Prostate gland (tissue), 2 donors: ENCODE data around the gene COX7A2. TPM values are rescaled to one million over a fixed set of nuclear protein-coding genes. Genes with fewer than 3 reads are reported as not detected.

Source experiments
- DNase-seq: peaks from one replicate; pipeline ENCODE4 v3.0.0-alpha.2; 2019; ENCODE audit warnings: low spot score
- H3K27ac ChIP-seq, 2 donors: fragments of 200-600 bp; sonication (generic); 2 replicates each; pipeline ENCODE4 v1.5.1; 2017 to 2019
- H3K27me3 ChIP-seq: fragments of 200-600 bp; sonication (generic); replicated peaks from 2 replicates; pipeline ENCODE4 v1.5.1; 2019; ENCODE audit not compliant: insufficient read depth
- H3K36me3 ChIP-seq, 2 donors: fragments of 200-600 bp; sonication (generic); 1 replicate in 1 of 2; 2 replicates in 1 of 2; pipeline versions ENCODE4 v1.5.1 to v1.8.1; 2017 to 2019
- H3K4me1 ChIP-seq: fragments of 200-600 bp; sonication (generic); replicated peaks from 2 replicates; pipeline ENCODE4 v1.5.1; 2019
- H3K4me3 ChIP-seq, 2 donors: fragments of 200-600 bp; sonication (generic); 2 replicates each; pipeline ENCODE4 v1.5.1; 2017 to 2019
- H3K9me3 ChIP-seq: fragments of 200-600 bp; sonication (generic); 2 replicates; pipeline ENCODE4 v1.5.1; 2017
- POLR2A ChIP-seq: fragments of 450-650 bp; IDR thresholded peaks from one replicate; pipeline ENCODE4 v1.6.1; 2016; ENCODE audit warnings: antibody characterized with exemption, mild to moderate bottlenecking
- POLR2AphosphoS5 ChIP-seq: sonication (generic); formaldehyde crosslinking; IDR thresholded peaks from one replicate; pipeline ENCODE4 v1.6.1; 2017; ENCODE audit warnings: antibody characterized with exemption
- WGBS: methylation state at CpG from one replicate; pipeline ENCODE4 v1.1.5; 2018; 5-methylcytosine and 5-hydroxymethylcytosine counted together
- intact Hi-C: fragments of 100-400 bp; cut with DNase I; formaldehyde crosslinking; loops from one replicate; pipeline ENCODE4 v1.14.2; 2022
- total RNA-seq, 2 donors: library from RNA; depleted of rRNA; stranded (reverse); fragments of >200 nt; gene quantifications; one replicate each; pipeline ENCODE4 v1.1.0, GENCODE V29; 2016
- TF ChIP-seq, protein P1 (sequence below), 4 experiments: fragments of 200-600 bp in 2 of 4; fragments of 450-650 bp in 2 of 4; sonication (generic) in 2 of 4; IDR thresholded peaks; 1 replicate in 3 of 4; 2 replicates in 1 of 4; pipeline ENCODE4 v1.5.1; 2016 to 2019; ENCODE audit warnings: antibody characterized with exemption in 4 of 4, mild to moderate bottlenecking in 2 of 4, moderate library complexity in 2 of 4

COX7A2 gene
- total RNA-seq, 2 donors from 2014 or later, result 136 to 724 TPM

DNA sequence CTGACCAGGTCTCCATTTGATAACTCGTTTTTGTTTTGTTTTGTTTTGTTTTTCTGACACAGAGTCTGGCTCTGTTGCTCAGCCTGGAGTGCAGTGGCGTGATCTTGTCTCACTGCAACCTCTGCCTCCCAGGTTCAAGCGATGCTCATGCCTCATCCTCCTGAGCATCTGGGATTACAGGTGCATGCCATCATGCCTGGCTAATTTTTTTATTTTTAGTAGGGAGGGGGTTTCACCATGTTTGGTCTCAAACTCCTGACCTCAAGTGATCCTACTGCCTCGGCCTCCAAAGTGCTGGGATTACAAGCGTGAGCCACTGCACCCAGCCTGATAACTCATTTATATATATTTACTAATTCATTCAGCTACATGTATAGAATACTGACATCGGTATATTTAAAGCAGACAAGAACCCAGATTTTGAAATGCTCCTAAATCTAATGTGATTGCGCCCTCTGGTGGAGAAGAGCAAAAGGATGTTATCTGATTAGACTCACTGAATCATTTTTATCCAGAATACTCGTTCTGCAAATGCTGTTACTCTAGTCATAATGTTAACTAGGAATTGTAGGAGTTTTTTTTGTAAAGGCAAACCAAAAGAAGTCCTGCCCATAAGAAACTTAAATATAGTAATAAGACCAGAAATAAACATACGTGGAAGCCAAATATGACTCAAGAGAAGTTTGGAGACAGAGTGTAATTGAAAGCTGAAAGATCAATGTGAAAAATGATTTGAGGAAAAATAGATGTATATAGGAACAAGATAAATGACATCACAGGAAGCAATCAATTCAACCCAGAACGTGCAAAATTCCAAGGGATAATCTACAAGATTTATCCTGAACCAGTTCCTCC, 32.5 kb downstream of the COX7A2 start:
- DNase-seq, result peak; percentile 59
- Histone ChIP-seq H3K9me3 (no peaks in the 10 kb centered on the region), H3K27me3 (no peaks in the 10 kb centered on the region), H3K4me1 (no peaks in the 10 kb centered on the region), H3K27ac (no peak overlapping the region), H3K36me3 (no peaks in the 10 kb centered on the region), H3K4me3 (no peak overlapping the region)
- TF ChIP-seq, protein P1, sequence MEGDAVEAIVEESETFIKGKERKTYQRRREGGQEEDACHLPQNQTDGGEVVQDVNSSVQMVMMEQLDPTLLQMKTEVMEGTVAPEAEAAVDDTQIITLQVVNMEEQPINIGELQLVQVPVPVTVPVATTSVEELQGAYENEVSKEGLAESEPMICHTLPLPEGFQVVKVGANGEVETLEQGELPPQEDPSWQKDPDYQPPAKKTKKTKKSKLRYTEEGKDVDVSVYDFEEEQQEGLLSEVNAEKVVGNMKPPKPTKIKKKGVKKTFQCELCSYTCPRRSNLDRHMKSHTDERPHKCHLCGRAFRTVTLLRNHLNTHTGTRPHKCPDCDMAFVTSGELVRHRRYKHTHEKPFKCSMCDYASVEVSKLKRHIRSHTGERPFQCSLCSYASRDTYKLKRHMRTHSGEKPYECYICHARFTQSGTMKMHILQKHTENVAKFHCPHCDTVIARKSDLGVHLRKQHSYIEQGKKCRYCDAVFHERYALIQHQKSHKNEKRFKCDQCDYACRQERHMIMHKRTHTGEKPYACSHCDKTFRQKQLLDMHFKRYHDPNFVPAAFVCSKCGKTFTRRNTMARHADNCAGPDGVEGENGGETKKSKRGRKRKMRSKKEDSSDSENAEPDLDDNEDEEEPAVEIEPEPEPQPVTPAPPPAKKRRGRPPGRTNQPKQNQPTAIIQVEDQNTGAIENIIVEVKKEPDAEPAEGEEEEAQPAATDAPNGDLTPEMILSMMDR (IDR thresholded peaks at IDR 0.05), result peak; percentile 60 to 82 (median 77)
- TF ChIP-seq POLR2A (no peak), POLR2AphosphoS5 (no peak)
- 30% methylated on average over 10 of the region's 10 CpGs for WGBS
- intact Hi-C loops, result loop anchor here (5.0 kb wide), 1 partner anchor 1239 kb away; no protein-coding TSS in a partner anchor

DNA sequence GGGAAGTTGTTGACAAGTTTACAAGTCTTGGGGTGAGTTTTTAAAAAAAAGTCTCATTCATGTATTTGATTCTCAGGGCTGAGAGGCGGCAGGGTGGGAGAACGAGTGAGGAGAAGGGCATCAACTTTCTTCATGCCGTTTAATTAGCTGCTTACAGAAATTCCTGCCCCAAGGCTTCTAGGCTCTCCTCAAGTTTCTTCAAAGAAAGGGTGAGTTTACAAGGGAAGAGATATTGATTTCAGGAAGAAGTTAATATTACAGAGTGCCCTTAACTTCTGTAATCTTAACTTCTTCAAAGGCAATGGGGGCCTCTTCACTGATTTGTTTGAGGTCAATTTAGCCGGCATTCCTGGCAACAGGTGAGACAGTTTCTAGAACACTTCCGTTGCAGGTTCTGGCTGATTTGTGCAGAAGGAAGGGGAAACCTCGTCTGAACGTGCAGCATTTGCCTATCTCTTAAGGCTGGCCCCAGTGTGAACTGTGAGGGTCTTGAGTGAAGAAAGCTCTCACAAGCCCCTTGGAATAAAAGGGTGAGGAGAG, 34.3 kb downstream of the COX7A2 start:
- Histone ChIP-seq H3K4me1 (no peaks in the 10 kb centered on the region), H3K36me3 (no peaks in the 10 kb centered on the region), H3K4me3 (no peak overlapping the region), H3K9me3 (no peaks in the 10 kb centered on the region), H3K27ac (no peak overlapping the region), H3K27me3 (peaks cover 3% of the 10 kb centered on the region)
- DNase-seq, result no peak
- 24% methylated on average over 7 of the region's 7 CpGs for WGBS
- intact Hi-C loops, result loop anchor here (5.0 kb wide), 2 partner anchors 1117 to 1352 kb away; no protein-coding TSS in a partner anchor
- TF ChIP-seq POLR2AphosphoS5 (no peak), POLR2A (no peak)
- TF ChIP-seq, protein P1 (IDR thresholded peaks at IDR 0.05), result no peak

DNA sequence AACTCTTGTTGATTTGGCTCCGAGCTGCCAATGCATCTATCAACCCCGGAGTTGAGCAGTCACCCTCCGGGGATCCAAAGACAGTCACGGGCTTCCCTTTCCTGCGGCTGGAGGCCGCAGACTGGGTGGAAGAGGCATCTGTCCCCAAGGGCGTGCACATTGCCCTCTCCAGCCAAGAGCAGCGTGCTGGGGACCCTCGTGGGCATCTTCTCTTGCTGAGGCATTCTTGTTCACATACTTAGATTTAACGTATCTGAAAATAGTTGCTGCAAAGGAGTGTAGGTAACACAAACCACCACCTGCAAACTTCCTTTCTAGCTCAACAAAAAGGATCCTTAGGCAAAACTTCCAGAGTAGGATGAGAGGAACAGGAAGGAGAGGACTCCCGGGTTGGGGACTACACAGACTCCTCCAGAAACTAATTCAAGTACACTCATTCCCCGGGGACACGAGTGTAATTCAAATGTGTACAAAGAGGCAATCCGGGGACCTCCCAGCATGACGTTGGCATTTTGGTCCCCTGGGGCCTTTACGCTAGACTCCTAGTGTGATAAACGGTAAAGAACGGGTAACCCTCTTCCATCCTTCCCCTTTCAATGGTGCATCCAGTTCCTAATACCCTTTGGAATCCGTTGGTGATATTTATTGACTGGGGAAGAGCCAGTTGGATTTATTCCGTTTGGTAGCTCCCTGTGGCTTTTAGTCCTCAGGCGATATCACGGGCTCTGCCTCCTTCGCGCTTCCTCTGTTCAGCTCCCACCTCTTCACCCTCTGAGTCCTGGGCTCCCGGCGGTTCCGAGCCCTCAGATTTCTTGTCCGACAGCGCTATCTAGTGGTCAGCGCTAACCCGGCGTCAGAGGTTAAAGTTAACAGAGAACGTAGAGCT, 35.1 kb downstream of the COX7A2 start:
- WGBS, result 23% methylated on average over 33 of the region's 33 CpGs

DNA sequence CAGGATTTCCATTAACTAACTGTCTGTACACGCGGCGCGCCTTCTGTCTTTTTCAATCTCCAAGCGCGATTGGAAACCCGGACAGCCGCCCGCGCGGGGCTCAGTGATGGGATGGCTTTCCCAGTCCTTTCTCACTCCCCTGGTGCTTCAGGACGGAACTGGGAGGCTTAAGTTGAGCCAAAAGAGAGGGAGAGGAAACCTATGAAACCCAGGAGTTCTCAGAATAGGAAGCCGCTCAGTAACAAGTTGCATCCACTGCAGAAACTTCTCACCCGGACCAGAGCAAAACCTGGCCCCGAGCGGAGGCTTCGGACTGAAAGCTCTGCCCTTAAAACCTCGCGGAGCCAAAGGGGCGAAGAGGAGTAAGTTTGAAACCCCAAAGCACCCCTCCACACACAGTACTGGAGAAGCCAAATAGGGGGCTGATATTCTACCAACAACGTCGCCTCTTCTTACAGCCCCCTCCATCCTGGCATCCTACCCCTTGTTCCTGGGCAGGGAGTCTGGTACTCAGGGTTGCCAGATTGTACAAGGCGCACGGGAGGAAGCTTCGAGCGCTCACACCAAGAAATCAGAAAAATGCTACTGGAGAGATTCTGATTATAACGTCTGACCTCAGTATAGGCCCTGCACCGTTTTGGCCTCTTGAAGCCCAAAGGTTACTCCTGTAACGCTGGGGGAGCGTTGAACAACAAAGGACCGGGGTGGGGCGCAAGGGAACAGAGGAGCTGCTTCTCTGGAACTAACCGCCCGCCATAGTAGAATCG, 36.8 kb downstream of the COX7A2 start:
- peaks cover 3% of the 10 kb centered on the region for H3K27me3 ChIP-seq
- TF ChIP-seq, protein P1 (IDR thresholded peaks at IDR 0.05), result no peak
- no peak for TF ChIP-seq POLR2A
- TF ChIP-seq POLR2AphosphoS5, result no peak
- peak overlapping the region; percentile 37 to 38 for H3K4me3 ChIP-seq
- no peaks in the 10 kb centered on the region for H3K9me3 ChIP-seq
- H3K4me1 ChIP-seq, result no peaks in the 10 kb centered on the region
- peak overlapping the region; percentile 41 to 60 for H3K27ac ChIP-seq
- intact Hi-C loops, result loop anchor here (5.0 kb wide), 2 partner anchors 1114 to 1349 kb away; no protein-coding TSS in a partner anchor
- no peak for DNase-seq
- H3K36me3 ChIP-seq, result no peaks in the 10 kb centered on the region
- 20% methylated on average over 35 of the region's 35 CpGs for WGBS

More for the DNA sequence above, 35.1 kb downstream of the COX7A2 start:
- peak; percentile 73 for DNase-seq
- Histone ChIP-seq H3K4me1 (no peaks in the 10 kb centered on the region), H3K36me3 (no peaks in the 10 kb centered on the region), H3K9me3 (no peaks in the 10 kb centered on the region), H3K27me3 (peaks cover 3% of the 10 kb centered on the region), H3K4me3 (no peak overlapping the region), H3K27ac (no peak overlapping the region)
- TF ChIP-seq POLR2A (no peak), POLR2AphosphoS5 (peak; percentile 47)
- TF ChIP-seq, protein P1 (IDR thresholded peaks at IDR 0.05), result peak; percentile 47 to 89 (median 84)
- intact Hi-C loops, result loop anchor here (5.0 kb wide), 2 partner anchors 1116 to 1351 kb away; no protein-coding TSS in a partner anchor
